SIG-M5 (cell line): ENCODE results near the gene SORCS2.
"Not testable (repeated sequence)": the region's sequence is repeated elsewhere in the genome, so short reads cannot be mapped to it uniquely, and the experiment has no call there.

Experiments
- DNase-seq: peaks from one replicate; lab custom pipeline; 2025; lab: John Stamatoyannopoulos, UW

SORCS2 gene

DNA sequence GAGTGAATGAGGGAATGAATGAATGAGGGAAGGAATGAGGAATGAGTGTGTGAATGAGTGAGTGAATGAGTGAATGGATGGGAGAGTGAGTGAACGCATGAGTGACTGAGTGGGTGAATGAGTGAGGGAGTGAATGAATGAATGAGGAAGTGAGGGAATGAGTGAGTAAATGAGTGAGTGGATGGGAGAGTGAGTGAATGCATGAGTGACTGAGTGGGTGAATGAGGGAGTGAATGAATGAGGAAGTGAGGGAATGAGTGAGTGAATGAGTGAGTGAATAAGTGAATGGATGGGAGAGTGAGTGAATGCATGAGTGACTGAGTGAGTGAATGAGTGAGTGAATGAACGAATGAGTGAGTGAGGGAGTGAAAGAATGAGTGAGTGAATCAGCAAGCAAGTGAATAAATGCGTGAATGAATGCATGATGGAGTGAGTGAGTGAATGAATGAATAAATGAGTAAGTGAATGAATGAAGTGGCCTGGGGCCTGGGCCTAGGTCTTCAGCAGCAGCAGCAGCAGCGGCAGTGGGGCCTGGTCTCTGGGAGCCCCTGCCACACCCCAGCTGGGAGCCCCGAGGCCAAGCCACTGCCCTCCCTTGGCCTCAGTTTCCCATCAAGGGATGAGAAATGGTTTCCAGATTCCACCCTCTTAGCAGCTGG lies 258.6 kb downstream of the SORCS2 start:
- DNase-seq, result no peak

DNA sequence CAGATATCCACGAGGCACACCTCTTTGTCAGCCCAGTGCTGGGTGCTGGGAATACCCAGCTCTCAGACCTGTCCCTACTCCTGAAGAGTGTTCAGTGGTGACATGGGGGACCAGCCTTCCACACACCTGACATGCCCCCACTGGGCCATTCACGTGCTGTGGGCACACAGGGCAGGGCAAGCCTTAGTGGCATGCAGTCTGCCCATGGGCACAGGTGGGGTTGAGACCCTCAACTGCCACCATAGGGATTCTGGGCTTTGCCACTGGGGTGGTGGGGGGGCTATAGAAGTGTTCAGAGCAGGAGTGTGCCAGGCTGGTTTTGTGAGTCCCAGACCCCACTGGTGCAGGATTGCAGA lies 259.1 kb downstream of the SORCS2 start:
- DNase-seq, result no peak

DNA sequence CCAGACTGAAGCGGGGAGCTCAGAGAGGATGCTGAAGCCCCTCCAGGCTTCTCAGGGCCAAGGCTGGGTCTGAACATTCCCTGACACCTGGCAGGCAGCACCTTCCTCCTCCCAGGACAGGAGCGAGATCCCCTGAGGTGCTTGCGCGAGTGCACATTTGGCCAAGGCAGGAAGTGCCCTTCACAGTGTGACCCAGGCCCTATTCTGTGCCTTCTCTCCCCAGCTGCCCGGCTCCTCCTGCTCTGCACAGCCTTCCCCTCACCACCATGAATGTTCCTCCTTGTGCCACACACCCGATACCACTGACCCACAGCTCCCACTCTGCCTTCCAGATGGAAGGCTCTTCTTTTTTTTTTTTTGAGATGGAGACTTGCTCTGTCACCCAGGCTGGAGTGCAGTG lies 259.5 kb downstream of the SORCS2 start:
- no peak for DNase-seq

DNA sequence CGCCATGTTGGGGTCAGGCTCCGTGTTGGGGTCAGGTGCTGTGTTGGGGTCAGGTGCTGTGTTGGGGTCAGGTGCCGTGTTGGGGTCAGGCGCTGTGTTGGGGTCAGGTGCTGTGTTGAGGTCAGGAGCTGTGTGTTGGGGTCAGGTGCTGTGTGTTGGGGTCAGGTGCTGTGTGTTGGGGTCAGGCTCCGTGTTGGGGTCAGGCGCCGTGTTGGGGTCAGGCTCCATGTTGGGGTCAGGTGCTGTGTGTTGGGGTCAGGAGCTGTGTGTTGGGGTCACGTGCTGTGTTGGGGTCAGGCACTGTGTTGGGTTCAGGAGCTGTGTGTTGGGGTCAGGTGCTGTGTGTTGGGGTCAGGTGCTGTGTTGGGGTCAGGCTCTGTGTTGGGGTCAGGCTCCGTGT lies 260.5 kb downstream of the SORCS2 start:
- DNase-seq, result not testable (repeated sequence)

DNA sequence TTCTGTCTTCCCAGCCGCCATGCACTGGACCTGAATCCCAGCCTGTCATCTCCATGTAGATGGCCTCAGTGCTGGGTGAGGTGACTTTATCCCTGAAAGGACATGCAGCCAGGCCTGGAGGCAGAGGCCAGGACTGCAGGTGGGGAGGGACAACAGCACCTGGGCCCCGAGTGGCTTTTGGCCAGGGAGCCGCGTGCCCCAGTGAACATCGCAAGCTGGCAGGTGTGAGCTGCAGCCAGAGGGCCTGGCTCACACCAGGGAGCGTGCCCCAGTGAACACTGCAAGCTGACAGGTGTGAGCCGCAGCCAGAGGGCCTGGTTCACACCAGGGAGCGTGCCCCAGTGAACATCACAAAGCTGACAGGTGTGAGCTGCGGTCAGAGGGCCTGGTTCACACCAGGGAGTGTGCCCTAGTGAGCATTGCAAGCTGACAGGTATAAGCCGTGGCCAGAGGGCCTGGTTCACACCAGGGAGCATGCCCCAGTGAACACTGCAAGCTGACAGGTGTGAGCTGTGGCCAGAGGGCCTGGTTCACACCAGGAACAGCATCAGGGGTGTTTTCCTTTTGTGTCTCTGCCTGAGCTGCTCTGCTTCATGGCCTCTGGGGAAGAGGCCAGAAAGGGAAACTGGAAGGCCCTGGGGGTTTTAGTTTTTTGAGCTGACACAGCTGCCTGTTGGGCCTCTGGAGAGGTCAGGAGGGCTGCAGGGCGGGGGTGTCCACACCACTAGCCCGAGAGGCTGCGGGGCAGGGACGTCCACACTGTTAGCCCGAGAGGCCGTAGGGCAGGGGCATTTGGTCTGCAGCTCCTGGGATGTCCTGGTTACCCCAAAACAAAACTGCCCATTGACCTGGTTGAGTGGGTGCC lies 265.1 kb downstream of the SORCS2 start:
- no peak for DNase-seq

DNA sequence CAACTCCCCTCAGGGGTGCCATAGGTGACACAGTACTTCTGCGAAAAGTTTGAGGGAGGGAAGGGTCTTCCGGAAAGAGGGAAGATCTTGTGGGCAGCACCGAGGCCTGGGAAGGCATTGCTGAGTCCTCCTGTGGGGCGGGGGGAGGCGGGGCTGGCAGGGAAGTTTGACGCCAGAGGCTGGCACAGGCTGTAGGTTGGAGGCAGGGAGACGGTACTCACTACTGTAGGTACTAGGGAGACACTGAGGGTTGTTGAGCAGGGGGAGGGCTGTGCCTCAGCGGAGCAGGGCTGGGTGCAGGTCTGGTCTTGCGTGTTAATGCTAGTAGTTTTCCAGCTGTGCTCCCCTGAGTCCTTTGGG lies 265.7 kb downstream of the SORCS2 start:
- no peak for DNase-seq

DNA sequence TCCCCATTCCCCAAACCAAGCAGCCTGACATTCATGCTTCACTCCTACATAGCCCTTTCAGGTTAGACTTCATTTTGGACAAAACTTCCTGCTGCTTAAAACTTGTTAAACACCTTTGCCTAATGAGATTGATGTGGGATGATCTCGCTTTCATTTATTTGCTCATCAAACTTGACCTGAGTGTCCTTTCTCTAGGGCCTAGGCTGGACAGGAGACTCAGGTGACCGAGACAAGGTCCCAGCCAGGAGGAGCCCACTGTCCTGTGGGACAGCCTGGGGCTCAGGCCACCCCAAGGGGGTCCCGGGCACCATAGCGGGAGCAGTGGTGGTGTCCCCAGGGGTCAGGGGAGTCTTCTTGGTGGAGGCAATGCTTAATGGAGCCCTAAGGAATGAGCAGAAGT lies 266.1 kb downstream of the SORCS2 start:
- DNase-seq, result no peak

DNA sequence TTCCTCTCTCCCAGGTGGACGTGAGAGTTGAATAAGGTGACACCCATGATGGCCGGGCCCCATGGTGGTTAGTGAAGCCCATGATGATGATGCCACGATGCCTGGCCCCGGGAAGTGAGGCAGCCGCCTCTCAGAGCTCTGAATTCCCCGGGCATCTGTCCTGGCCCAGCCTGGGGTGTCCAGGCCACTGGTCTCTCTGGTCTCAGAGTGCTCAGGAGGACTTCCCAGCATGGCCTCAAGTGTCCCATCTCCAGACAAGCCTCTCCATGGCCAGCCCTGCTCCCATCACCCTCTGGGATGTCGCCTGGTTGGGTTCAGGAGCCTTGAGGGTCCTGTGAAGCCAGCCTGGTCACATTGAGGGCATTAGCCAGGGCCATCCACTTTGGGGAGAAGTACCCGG lies 267.1 kb downstream of the SORCS2 start:
- no peak for DNase-seq

DNA sequence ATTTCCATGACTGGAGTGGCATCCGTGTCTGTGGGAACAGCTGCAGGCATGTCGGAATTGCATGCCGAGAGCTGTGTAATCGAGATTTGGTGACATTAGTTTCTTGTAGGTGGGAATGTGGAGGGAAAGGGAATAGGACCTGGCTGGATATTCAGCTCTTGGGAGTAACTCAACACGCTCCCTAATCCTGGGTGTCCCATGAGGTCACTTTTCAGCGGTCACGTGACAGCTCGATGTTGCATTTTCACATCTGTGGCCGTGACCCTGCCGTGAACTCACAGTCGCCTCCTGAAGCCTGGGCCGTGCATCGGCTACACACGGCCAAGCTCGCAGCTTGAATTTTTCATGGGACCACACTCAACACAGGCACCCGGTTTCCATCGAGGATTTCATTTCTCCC lies 268.2 kb downstream of the SORCS2 start:
- no peak for DNase-seq

DNA sequence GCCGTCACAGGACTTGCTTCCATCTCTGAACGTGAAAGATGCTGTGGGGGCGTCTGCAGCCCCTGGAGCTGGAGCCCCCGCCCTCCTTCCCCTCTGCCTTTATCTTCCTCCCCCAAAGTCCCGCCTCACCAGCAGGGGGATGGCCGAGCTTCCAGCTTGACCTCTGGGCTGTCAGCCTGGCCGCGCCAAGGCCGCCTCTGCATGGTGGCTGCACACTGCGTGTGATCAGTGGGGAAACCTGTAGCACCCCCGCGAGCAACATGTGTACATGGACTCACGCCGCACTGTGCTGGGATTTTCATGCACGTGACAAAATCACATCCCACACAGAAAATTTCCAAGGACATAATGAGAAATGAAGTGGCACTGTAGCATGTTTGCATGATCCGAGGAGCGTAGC lies 268.9 kb downstream of the SORCS2 start:
- DNase-seq, result no peak

DNA sequence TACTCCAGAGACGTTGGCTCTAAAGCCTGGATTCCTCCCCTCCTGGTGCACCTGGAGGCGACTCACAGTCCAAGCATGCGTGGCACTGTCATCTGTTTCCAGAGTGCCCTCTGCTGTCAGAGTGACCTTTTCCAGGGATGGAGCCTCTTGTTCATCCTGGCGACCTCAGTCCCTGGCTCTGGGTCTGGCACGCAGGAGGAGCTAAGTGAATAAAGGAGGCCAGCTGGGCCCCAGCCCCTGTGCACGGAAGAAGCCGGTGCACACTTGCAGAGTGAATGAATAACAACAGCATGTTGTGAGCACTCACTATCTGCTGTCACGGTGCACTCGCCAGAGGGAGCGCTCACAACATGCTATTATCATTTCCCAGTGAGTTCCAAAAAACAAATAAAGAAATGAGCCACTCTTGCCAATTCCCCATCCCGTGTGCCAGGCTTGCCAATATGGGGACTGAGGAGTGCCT lies 270.2 kb downstream of the SORCS2 start:
- DNase-seq, result no peak

DNA sequence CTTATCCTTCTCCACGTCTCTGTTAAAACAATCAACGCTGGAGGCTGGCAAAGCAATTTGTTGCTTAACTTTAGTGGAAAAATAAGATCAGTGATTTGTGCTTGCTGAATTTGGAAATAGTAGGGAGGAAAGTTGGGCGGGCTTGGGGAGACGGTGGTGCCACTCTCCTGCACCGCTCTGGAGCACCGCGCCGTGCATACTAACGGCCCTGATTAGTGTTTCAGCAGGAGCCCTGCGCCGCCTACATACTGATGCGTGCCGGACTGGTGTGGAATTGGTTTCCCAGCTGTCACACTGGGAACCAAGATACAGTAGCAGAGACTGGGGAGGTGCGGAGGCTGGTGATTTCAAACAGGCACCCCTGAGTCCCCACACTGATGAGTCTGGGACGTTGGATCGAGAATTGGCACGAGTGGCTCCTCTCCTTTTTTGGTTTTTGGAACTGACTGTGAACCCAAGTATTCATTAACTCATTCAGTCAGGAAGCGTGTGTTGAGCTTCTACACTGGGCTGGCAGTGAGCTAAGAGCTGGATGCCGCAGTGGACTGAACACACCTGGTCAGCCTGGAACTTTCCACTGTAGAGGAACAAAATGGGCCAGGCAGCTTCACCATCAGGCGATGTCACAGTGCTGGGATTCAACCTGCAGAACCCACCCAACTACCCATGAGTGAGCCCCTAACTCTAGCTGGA lies 271.4 kb downstream of the SORCS2 start:
- DNase-seq, result no peak

DNA sequence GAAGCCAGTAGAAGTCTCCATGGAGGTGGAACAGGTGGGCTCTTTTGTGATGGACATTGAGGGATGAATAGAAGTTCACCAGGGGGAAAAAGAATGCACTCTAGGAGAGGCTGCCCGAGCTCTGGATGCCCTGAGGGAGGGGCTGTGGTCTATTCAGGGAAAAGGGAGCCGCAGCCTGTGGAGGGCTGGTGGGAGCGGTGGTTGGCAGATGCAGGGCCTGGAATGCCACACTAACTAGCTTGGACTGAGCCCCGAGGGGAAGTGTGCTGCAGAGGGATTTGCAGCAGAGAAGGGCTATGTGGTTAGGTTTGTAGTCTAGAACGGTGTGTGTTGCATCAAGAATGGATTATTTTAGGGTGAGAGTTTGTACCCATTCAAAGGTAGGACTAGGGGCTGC lies 271.9 kb downstream of the SORCS2 start:
- DNase-seq, result no peak

DNA sequence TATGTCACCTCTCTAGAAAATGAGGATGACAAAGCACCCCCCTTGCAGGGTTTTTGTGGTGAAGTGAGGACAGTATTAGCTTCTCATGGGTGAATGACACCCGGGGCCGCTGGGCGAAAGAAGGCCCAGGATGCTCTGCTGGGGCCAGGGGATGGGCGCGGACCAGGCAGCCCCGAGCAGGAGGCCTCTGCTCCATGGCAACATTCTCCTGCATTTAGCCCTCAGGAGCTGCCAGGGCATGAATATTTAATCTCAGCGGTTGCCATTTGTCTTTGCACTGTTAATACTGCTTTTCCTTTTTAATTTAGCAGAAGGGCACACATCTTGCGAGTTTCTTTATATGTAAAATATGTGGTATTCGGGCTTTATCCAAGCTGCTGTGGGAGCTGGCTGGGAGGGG lies 272.7 kb downstream of the SORCS2 start:
- DNase-seq, result no peak

DNA sequence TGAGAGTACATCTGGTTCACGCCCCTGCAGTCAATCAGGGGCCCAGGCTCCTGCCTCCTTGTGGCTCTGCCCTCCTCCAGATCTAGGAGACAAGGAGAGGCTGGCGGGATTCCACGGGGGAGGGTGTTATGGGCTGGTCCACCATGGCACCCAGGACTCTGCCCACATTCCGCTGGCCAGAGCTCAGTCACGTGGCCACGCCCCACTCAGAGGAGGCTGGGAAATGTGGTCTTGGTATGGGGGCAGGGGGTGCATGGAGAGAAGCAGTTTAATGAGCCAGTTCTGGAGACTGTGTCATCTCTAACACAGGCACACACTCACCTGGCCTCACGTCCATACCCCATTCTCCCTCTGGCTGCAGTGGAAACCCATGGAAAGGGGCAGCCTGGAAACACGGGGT lies 273.9 kb downstream of the SORCS2 start:
- no peak for DNase-seq

DNA sequence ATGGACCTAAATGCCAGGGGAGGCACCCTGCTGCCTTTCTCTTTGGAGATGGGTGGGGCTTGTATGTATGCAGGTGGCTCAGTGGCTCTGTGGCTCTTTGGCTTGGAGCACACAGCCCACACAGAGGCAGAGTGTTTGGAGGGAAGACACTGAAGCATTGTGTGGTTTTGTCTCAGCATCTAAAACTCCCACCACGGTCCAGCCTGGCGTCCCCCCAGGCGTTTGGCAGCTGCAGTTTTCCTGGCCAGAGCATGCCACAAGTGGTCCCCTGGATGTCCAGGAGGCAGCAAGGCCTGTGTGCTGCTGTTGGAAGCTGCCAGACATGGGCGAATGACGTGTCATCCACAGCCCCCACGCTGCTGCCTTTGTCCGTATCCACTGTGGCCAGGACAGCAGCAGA lies 274.6 kb downstream of the SORCS2 start:
- DNase-seq, result no peak

DNA sequence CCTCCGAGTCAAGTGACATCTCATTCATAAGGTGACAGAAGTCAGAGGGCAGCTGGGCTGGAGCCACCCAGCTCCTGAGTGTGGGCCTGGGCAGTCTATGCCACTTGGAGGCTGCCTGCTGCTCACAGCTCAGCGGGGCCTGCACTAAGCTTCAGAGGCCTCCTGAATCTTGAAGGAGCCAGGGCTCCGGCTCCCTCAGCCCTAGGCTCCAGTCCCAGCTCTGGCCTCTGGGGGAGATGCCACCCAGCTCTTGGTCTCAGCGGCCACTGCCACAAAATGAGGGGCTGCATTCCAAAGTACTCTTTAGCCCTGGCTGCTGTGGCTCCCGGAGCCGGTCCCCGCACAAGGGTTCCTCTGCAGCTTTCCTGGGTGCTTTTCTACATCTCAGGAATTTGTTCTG lies 275.1 kb downstream of the SORCS2 start:
- no peak for DNase-seq

DNA sequence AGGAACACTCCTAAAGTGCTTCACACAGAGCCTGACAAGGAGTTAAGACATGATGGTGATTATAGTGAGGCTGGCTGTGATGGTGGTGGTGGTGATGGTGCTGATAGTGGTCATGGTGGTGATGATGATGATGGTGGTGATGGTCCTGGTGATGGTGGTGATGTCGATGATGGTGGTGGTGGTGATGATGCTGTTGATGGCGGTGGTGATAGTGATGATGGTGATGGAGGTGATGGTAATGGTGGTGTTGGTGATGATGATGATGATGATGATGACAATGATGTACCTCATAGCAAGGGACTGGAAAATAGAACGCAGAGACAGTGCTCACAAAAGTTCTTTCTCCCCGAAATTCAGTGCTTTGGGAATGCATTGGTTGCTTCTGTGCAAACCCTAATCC lies 276.7 kb downstream of the SORCS2 start:
- no peak for DNase-seq

DNA sequence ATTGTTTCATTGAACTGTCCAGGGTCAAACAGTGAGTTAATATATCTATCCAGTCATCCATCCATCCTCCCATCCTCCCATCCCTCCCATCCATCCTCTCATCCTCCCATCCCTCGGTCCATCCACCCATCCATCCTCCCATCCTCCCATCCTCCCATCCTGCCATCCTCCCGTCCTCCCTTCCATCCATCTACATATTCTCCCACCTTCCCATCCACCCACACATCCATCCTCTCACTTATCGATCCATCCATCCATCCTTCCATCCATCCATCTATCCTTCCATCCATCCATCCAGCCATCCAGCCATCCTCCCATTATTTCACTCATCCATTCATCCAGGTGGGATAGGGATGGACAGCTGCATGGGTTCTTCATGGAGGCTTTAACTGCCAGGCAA lies 277.8 kb downstream of the SORCS2 start:
- no peak for DNase-seq

DNA sequence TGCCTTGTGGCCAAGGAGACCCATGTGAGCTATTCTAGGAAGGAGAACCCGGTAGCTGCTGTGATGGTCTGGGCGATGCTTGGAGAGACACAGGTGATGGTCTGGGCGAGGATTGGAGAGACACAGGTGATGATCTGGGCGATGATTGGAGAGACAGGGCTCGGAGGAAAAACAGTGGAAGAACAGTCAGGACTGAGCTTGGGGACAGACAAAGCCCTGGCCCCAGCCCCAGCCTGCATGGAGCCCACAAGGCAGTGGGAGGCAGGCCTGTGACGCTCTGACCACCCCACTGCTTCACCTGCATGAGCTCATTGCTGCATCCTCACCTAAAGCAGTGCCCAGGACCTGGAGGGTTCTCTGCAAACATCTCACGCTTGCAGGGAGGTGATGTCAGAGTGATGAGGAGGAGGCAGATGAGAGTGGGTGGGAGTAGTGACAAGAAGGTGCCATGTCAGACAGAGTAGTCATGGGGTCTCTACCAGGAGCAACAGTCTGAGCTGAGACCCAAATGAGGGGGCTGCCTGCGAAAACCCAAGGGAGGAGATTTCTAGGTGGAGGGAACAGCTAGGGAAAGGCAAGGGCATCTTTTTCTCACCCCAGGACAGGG lies 278.3 kb downstream of the SORCS2 start:
- no peak for DNase-seq

DNA sequence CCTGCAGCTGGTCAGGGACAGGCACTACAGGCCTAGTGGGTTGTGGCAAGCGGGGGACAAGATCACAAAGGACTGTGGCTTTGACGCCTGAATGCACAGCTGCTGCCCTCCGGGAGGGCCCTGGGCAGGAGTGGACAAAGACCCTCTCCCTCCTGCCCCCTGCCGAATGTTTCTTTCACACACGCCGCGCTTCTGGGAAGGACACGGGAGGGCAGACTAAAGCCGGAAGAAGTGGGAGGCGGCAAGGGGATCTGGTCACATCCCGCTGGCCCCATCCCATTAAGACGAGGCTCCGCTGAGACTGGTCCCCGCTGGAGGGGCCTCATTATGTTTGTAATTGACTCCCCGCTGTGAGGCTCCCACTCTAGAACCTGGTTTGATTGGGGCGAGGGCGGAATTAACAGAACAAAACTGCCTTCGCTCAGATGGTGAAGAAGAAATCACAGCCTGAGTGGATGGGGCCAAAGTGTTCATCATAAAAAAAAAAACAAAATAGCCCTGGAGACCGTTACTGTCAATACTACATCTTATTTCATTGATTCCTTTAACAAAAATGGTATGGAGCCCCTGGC lies 280.2 kb downstream of the SORCS2 start:
- no peak for DNase-seq

DNA sequence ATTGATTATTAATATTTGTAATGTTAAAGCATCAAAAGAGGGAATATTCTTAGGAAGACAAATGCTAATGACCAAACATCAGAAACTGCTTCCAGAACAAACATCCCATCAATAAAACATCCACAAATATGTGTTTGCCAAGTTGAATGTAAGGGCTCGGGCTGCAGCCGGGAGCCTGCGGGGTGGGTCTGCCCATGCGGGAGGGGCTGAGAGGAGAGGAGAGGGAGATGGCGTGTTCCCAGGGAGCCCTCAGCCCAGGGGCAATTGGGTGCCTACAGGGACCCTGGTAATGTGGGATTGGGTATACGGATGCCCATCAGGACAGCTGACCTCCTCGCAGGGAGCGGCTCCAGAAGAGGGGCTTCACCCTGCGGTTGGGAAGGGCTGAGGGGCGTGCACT lies 280.7 kb downstream of the SORCS2 start:
- DNase-seq, result no peak
